Hypothalamus (tissue), 51 donors: ENCODE measurements around the gene SLC7A6OS.

Experiments
- DNase-seq, 51 donors: peaks; one replicate each; lab custom pipeline; 2025; lab: John Stamatoyannopoulos, UW

The SLC7A6OS gene

GRCh38 chr16:68310774-68311511, at the start of gene SLC7A6OS, which contains the start of gene PRMT7:
TSS of gene SLC7A6OS (minus strand) at chr16:68310946. CDS start at chr16:68310926, 20 bp downstream.
TSS of gene PRMT7 (plus strand) at chr16:68311019. CDS start at chr16:68315980, 4,961 bp downstream.
- peak; percentile 53 to 93 (median 86) for DNase-seq

- no peak for DNase-seq
These were observed 48.8 kb upstream of the SLC7A6OS start for GRCh38 chr16:68359398-68360191.

GRCh38 chr16:68358951-68359350, 48.2 kb upstream of the SLC7A6OS start:
- DNase-seq = no peak

- no peak for DNase-seq
These were observed 47.2 kb upstream of the SLC7A6OS start for GRCh38 chr16:68357923-68358322.

- no peak for DNase-seq
These were observed 46.8 kb upstream of the SLC7A6OS start for GRCh38 chr16:68357521-68357922.

GRCh38 chr16:68356919-68357286, 46.2 kb upstream of the SLC7A6OS start:
- DNase-seq = no peak

GRCh38 chr16:68356249-68356918, 45.6 kb upstream of the SLC7A6OS start:
- DNase-seq = peak in 4 of 51 donors; percentile 7 to 27 (median 18)

GRCh38 chr16:68355447-68356248, 44.9 kb upstream of the SLC7A6OS start:
- DNase-seq = no peak

GRCh38 chr16:68354816-68355215, 44.1 kb upstream of the SLC7A6OS start:
- DNase-seq = no peak

- DNase-seq = no peak
These were observed 42.6 kb upstream of the SLC7A6OS start for GRCh38 chr16:68353366-68353765.

- DNase-seq = no peak
These were observed 41.3 kb upstream of the SLC7A6OS start for GRCh38 chr16:68351991-68352431.

- no peak for DNase-seq
These were observed 40.7 kb upstream of the SLC7A6OS start for GRCh38 chr16:68351463-68351862.

GRCh38 chr16:68350813-68351350, 40.1 kb upstream of the SLC7A6OS start:
- no peak for DNase-seq

- no peak for DNase-seq
These were observed 39.2 kb upstream of the SLC7A6OS start for GRCh38 chr16:68349838-68350410.

GRCh38 chr16:68348639-68349445, 38.1 kb upstream of the SLC7A6OS start:
- no peak for DNase-seq

- DNase-seq = no peak
These were observed 36.9 kb upstream of the SLC7A6OS start for GRCh38 chr16:68347605-68348004.

GRCh38 chr16:68346892-68347480, 36.2 kb upstream of the SLC7A6OS start:
- DNase-seq = no peak

- no peak for DNase-seq
These were observed 35.4 kb upstream of the SLC7A6OS start for GRCh38 chr16:68345958-68346635.
